GM18508 (cell line): ENCODE data around the gene BABAM1.
"Not testable (repeated sequence)": the region's sequence is repeated elsewhere in the genome, so short reads cannot be mapped to it uniquely, and the experiment has no call there.

ENCODE experiments used
- ATAC-seq: cut with Tn5 transposase; IDR thresholded peaks from one replicate; pipeline ENCODE4 v1.9.1; 2021; ENCODE audit warnings: moderate number of reproducible peaks; ENCODE audit not compliant: insufficient read depth, unreplicated experiment

Gene BABAM1

GRCh38 chr19:17266589-17266974 is 661 bp upstream of the BABAM1 start:
- ATAC-seq, result no peak

- ATAC-seq, result no peak
These were observed 1.5 kb downstream of the BABAM1 start for GRCh38 chr19:17268754-17269153.

- ATAC-seq, result not testable (repeated sequence)
These were observed 7.6 kb downstream of the BABAM1 start for GRCh38 chr19:17274892-17275291.

- no peak for ATAC-seq
These were observed 8.4 kb downstream of the BABAM1 start for GRCh38 chr19:17275441-17276175.

- ATAC-seq, result no peak
These were observed 12.2 kb downstream of the BABAM1 start for GRCh38 chr19:17279436-17279835.

GRCh38 chr19:17281391-17282304 is 14.4 kb downstream of the BABAM1 start, which contains the start of gene ANKLE1:
Gene ANKLE1, plus strand, starts transcription at chr19:17281901. Its CDS starts 20 bp downstream, at chr19:17281921.
- ATAC-seq, result no peak

- no peak for ATAC-seq
These were observed 15.4 kb downstream of the BABAM1 start for GRCh38 chr19:17282488-17283125.

- no peak for ATAC-seq
These were observed 16.3 kb downstream of the BABAM1 start for GRCh38 chr19:17283504-17283996.

GRCh38 chr19:17285415-17286135 is 18.3 kb downstream of the BABAM1 start:
- no peak for ATAC-seq

- no peak for ATAC-seq
These were observed 19.0 kb downstream of the BABAM1 start for GRCh38 chr19:17286263-17286662.

GRCh38 chr19:17286752-17287151 is 19.5 kb downstream of the BABAM1 start:
- ATAC-seq, result no peak

- ATAC-seq, result no peak
These were observed 22.2 kb downstream of the BABAM1 start for GRCh38 chr19:17289489-17289888.

GRCh38 chr19:17292301-17293074 is 25.2 kb downstream of the BABAM1 start:
- no peak for ATAC-seq

GRCh38 chr19:17293605-17294004 is 26.4 kb downstream of the BABAM1 start:
- no peak for ATAC-seq

GRCh38 chr19:17294051-17294891 is 27.0 kb downstream of the BABAM1 start:
- no peak for ATAC-seq

- ATAC-seq, result not testable (repeated sequence)
These were observed 28.3 kb downstream of the BABAM1 start for GRCh38 chr19:17295551-17295950.

- ATAC-seq, result no peak
These were observed 29.0 kb downstream of the BABAM1 start for GRCh38 chr19:17296273-17296672.

GRCh38 chr19:17296976-17297375 is 29.7 kb downstream of the BABAM1 start:
- ATAC-seq, result no peak
